Left lung (tissue), 8 donors: Measurements from ENCODE around the gene TMEM50A. TPM values are rescaled to one million over a fixed set of nuclear protein-coding genes. Genes with fewer than 3 reads are reported as not detected.

Experiments used
- polyA plus RNA-seq, 6 donors: library from polyadenylated mRNA; unstranded; fragments of 120-200 nt; gene quantifications; one replicate each; pipeline ENCODE4 v1.2.1, GENCODE V29; 2013; ENCODE audit not compliant: insufficient read length in 6 of 6
- total RNA-seq, 2 donors: library from RNA; stranded (reverse); fragmentation: NEBNext Ultra II Directional; extraction: Animal tissue kit (Norgen Biotek cat#: 25700); gene quantifications; one replicate each; pipeline ENCODE4 v1.2.1, GENCODE V29; 2021
- donor health status: DM: no; HTN: yes; CAD: no.
- donor health status: DM: no; HTN: no; CAD: no.

Gene TMEM50A
- total and polyA plus RNA-seq, 8 donors: 70.9 to 128 (median 84.2) TPM

Other genes starting within 250 kb of the TMEM50A start
- gene SYF2, start 105.8 kb upstream of the TMEM50A start, total RNA-seq: 10 to 100 TPM; 29.1 to 29.3 TPM
- gene SYF2, start 105.8 kb upstream of the TMEM50A start, polyA plus RNA-seq: 10 to 100 TPM; 75.8 to 98.2 (median 82.9) TPM
- gene RSRP1, start 90.9 kb upstream of the TMEM50A start, total RNA-seq: 100 to 1,000 TPM; 113 to 114 TPM
- 100 to 1,000 TPM; 169 to 230 (median 205) TPM for gene RSRP1, start 90.9 kb upstream of the TMEM50A start, polyA plus RNA-seq
- gene RHD, start 65.8 kb upstream of the TMEM50A start, total RNA-seq: under 1 TPM; 0.10 to 0.44 TPM
- 1 to 10 TPM in 5 of 6 donors, under 1 TPM in 1; 0.86 to 3.1 (median 2.1) TPM for gene RHD, start 65.8 kb upstream of the TMEM50A start, polyA plus RNA-seq
- gene RHCE, start 82.5 kb downstream of the TMEM50A start, total RNA-seq: under 1 TPM in 1 of 2 donors, not detected in 1; 0.64 TPM
- gene RHCE, start 82.5 kb downstream of the TMEM50A start, polyA plus RNA-seq: 1 to 10 TPM; 1.1 to 2.2 (median 1.5) TPM
- 10 to 100 TPM; 18.8 to 20.2 TPM for gene MACO1, start 92.6 kb downstream of the TMEM50A start, total RNA-seq
- gene MACO1, start 92.6 kb downstream of the TMEM50A start, polyA plus RNA-seq: 10 to 100 TPM; 25.2 to 26.7 (median 25.8) TPM
- gene LDLRAP1, start 205.3 kb downstream of the TMEM50A start, total RNA-seq: 10 to 100 TPM; 24.2 to 25.0 TPM
- 10 to 100 TPM; 17.0 to 28.7 (median 21.8) TPM for gene LDLRAP1, start 205.3 kb downstream of the TMEM50A start, polyA plus RNA-seq